ENCODE results near the gene SNAPC4.
"Not testable (repeated sequence)": the region's sequence is repeated elsewhere in the genome, so short reads cannot be mapped to it uniquely, and the experiment has no call there.

Gene SNAPC4

DNA sequence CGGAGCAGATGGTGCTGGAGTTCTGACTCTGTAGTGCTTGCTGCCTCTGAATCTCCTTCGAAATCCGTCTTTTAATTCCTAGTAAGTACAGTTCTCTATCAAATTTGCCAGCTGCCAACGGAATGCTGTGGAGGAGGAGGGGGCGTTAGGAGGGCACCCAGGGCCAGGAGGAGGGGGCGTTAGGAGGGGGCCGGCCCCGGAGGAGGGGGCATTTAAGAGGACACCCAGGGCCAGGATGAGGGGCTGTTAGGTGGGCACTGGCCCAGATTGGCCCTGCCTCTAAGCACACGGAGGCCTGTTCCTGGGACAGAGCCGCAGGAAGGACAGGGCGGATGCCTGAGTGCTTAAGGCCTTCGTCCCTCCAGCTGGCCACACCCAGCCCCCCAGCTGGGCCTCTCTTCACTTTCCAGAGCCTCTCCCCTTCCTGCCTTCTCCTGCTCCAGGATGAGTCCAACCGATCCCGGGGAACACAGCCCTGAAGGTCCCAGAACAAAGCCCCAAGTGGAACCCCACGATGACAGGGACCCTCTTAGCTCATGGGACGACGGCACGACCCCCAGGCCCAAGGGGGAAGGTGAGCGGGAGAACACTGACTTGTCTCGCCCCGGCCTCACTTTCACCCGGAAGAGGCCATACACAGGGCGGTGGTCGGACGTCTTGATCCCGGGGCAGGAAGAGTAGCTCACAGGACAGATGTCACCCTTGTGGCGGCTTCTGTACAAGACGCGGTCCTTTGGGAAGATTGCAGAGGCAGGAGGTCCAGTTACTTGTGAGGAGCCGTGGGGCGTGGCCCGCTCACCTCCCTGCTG is 29.9 kb upstream of the SNAPC4 start:
- Histone ChIP-seq H3K9me3 (ENCODE audit: control insufficient read depth, low read length) (no peaks in the 10 kb centered on the region), H3K4me3 (ENCODE audit: low read length) (no peak overlapping the region), H3K27me3 (ENCODE audit: control insufficient read depth, insufficient read depth, low read length) (no peaks in the 10 kb centered on the region), H3K4me1 (ENCODE audit: control insufficient read depth, insufficient read depth, low read length) (no peaks in the 10 kb centered on the region), H3K9ac (ENCODE audit: low read length) (no peak overlapping the region), H3K36me3 (ENCODE audit: control insufficient read depth, insufficient read depth, low read length) (no peaks in the 10 kb centered on the region)

DNA sequence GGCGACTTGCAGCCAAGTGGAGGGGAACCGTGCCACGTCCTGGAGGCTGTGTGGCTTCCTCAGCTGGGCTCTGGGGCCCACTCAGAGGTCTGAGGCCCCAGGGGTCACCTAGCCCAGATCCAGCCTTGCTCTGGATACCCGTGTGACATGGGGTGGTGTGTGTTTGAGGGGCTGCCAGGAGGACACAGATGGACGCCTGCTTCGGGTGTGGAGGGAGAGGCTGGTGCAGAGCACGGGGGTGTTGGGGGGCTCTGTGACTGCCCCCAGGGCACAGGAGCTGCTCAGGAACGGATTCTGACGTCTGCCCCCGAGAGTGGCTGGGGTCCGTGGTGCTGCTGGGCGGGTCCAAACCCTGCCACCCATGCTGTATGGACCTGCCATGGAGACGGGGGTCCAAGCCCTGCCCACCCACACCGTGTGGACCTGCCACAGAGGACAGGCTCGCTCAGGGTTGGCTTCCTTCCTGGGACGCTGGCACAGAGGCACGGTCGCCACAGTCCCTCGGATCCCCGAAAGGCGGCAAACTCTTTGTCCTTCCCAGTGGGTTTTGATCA is 29.2 kb upstream of the SNAPC4 start:
- Histone ChIP-seq H3K9ac (ENCODE audit: low read length) (no peak overlapping the region), H3K36me3 (ENCODE audit: control insufficient read depth, insufficient read depth, low read length) (no peaks in the 10 kb centered on the region), H3K4me3 (ENCODE audit: low read length) (no peak overlapping the region), H3K4me1 (ENCODE audit: control insufficient read depth, insufficient read depth, low read length) (no peaks in the 10 kb centered on the region), H3K9me3 (ENCODE audit: control insufficient read depth, low read length) (no peaks in the 10 kb centered on the region), H3K27me3 (ENCODE audit: control insufficient read depth, insufficient read depth, low read length) (no peaks in the 10 kb centered on the region)

DNA sequence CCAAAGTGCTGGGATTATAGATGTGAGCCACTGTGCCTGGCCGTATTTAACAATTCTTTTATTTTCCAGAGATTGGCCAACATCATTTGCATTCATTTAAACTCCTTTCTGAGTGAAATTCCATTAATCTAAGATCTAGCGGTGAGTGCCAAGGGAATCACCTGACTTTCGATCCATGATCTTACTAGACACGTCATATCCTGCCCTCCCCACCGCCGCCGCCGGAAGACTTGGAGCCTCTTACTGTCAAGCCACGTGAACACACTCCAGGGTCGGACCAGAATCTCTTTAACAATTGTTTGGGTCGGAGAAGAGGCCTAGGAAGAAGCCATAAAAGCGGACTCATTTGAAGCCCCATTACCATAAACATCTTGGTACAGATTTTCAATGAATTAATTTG is 26.8 kb upstream of the SNAPC4 start:
- H3K27me3 ChIP-seq (ENCODE audit: control insufficient read depth, insufficient read depth, low read length): no peaks in the 10 kb centered on the region
- no peaks in the 10 kb centered on the region for H3K4me1 ChIP-seq (ENCODE audit: control insufficient read depth, insufficient read depth, low read length)
- H3K9me3 ChIP-seq (ENCODE audit: control insufficient read depth, low read length): no peaks in the 10 kb centered on the region
- no peak overlapping the region for H3K4me3 ChIP-seq (ENCODE audit: low read length)
- no peak overlapping the region for H3K9ac ChIP-seq (ENCODE audit: low read length)
- H3K36me3 ChIP-seq (ENCODE audit: control insufficient read depth, insufficient read depth, low read length): no peaks in the 10 kb centered on the region

DNA sequence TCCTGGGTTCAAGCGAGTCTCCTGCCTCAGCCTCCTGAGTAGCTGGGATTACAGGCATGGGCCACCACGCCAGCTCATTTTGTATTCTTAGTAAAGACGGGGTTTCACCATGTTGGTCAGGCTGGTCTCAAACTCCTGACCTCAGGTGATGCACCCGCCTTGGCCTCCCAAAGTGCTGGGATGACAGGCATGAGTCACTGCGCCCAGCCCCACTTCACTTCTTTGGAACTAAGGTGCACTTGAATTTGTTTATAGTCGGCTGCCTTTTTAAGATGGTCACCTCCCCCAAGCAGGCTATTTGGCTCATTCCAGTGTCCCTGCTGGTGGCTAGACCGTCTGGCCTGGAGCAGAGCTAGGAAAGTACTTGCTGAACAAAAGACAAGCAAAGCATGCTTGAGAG is 25.4 kb upstream of the SNAPC4 start:
- H3K27me3 ChIP-seq (ENCODE audit: control insufficient read depth, insufficient read depth, low read length); H3K36me3 ChIP-seq (ENCODE audit: control insufficient read depth, insufficient read depth, low read length); H3K9me3 ChIP-seq (ENCODE audit: control insufficient read depth, low read length); H3K4me1 ChIP-seq (ENCODE audit: control insufficient read depth, insufficient read depth, low read length); H3K9ac ChIP-seq (ENCODE audit: low read length); H3K4me3 ChIP-seq (ENCODE audit: low read length): not testable (repeated sequence)

DNA sequence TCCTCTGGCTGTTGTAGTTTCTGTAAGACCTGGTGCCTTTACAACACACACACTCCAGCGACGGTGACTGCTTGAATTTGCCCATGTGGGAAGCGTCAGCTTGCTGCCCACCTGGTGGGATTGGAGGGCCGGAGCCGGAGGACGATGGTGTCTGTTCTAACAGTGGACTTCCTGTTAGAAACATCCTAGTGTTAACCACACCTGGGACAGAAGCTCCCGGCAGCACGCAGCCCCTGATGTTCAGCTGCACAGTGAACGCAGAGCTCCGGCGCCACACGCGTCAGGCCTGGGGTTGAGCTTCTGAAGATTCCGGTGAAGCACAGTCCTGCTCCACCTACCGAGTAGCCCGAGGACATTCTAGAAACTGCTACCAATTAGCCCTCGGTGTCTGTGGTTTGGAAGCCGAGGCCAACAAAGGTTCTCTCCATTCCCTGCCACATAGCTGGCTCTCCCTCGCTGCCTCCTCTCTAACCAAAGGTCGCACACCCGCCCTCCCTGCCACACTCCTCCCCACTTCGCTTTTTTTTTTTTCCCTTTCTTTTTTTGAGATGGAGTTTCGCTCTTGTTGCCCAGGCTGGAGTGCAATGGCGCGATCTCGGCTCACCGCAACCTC is 24.9 kb upstream of the SNAPC4 start:
- no peak overlapping the region for H3K9ac ChIP-seq (ENCODE audit: low read length)
- no peak overlapping the region for H3K4me3 ChIP-seq (ENCODE audit: low read length)
- H3K9me3 ChIP-seq (ENCODE audit: control insufficient read depth, low read length): no peaks in the 10 kb centered on the region
- no peaks in the 10 kb centered on the region for H3K27me3 ChIP-seq (ENCODE audit: control insufficient read depth, insufficient read depth, low read length)
- H3K4me1 ChIP-seq (ENCODE audit: control insufficient read depth, insufficient read depth, low read length): no peaks in the 10 kb centered on the region
- H3K36me3 ChIP-seq (ENCODE audit: control insufficient read depth, insufficient read depth, low read length): no peaks in the 10 kb centered on the region

DNA sequence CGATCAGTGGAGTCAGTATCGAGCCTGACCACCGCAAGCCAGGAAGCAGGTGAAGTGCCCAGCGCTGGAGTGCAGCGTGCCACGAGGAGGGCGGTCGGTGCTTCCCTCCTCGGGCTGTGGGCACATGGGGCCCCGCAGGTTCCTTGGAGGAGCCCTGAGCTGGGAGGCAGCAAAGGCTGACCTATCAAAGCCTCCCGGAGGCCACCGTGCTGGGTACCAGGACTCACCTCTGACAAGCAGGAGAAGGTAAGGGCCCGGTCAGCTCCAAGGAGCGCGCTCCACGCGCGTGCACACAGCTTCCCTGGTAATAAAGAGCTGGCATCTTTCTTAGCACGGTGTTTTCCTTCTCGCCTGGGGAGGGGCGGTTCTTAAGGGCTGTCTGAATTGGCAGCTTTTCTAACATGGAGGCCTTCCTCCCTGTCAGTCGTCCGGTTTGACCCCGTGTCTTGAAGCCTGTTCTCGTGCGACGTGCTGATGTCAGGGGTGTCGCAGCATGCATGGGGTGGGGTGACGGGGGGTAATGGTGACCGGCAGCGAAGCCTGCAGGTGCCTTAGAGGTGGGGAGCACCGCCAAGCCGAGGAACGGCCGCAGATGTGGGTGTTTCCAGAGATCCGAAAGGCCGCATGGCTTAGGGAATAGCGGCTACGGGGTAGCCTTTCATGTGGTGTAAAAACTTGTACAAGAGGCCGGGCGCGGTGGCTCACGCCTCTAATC is 23.6 kb upstream of the SNAPC4 start:
- Histone ChIP-seq H3K4me1 (ENCODE audit: control insufficient read depth, insufficient read depth, low read length) (no peaks in the 10 kb centered on the region), H3K27me3 (ENCODE audit: control insufficient read depth, insufficient read depth, low read length) (no peaks in the 10 kb centered on the region), H3K9ac (ENCODE audit: low read length) (no peak overlapping the region), H3K9me3 (ENCODE audit: control insufficient read depth, low read length) (no peaks in the 10 kb centered on the region), H3K36me3 (ENCODE audit: control insufficient read depth, insufficient read depth, low read length) (peaks cover under 1% of the 10 kb centered on the region), H3K4me3 (ENCODE audit: low read length) (no peak overlapping the region)

DNA sequence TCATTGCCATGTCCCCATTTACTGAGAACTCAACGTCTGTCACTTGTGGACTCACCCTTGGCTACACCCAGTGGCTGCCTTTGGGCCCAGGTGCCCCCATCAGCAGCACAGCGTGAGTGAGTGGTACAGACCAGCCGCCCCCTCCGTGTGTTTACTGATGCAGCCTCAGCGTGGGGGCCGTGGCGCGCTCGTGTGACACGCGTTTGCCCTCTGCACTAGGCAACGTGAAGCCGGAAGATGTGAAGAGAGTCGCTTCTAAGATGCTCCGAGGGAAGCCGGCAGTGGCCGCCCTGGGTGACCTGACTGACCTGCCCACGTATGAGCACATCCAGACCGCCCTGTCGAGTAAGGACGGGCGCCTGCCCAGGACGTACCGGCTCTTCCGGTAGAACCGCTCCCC is 22.9 kb upstream of the SNAPC4 start:
- Histone ChIP-seq H3K9ac (ENCODE audit: low read length) (no peak overlapping the region), H3K9me3 (ENCODE audit: control insufficient read depth, low read length) (no peaks in the 10 kb centered on the region), H3K36me3 (ENCODE audit: control insufficient read depth, insufficient read depth, low read length) (peaks cover 8% of the 10 kb centered on the region), H3K4me3 (ENCODE audit: low read length) (no peak overlapping the region), H3K4me1 (ENCODE audit: control insufficient read depth, insufficient read depth, low read length) (no peaks in the 10 kb centered on the region), H3K27me3 (ENCODE audit: control insufficient read depth, insufficient read depth, low read length) (no peaks in the 10 kb centered on the region)

DNA sequence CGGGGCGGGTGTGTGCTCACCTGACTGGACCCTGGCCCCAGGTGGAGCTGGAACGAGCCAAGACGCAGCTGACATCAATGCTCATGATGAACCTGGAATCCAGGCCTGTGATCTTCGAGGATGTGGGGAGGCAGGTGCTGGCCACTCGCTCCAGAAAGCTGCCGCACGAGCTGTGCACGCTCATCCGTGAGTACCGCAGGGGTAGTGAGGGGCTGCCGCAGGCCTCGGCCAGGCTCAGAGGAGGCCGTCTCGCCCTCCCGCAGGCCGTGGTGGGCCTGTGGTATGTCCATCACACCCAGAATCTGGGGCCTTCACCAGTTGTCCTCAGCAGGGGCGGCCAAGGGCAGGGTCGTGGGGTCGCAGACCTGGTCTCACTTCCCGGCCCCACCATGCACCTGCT is 21.8 kb upstream of the SNAPC4 start:
- H3K9ac ChIP-seq (ENCODE audit: low read length): no peak overlapping the region

DNA sequence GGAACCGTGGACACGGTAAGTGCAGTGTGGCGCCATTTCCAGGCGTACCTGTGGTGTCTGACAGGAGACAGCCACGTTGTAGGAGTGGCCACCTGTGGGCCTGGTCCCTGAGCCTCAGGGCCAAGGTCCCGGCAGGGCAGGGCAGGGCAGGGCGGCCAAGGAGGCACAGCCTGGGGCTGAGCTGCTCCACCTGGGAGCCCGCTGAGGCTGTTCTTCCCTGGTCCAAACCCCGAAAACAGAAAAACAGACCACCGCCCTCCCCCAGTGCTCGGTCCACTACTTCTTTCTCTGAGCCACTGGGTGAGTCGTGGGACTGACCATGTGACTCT is 19.1 kb upstream of the SNAPC4 start:
- peaks cover 15% of the 10 kb centered on the region for H3K36me3 ChIP-seq (ENCODE audit: control insufficient read depth, insufficient read depth, low read length)
- no peaks in the 10 kb centered on the region for H3K9me3 ChIP-seq (ENCODE audit: control insufficient read depth, low read length)
- H3K27me3 ChIP-seq (ENCODE audit: control insufficient read depth, insufficient read depth, low read length): no peaks in the 10 kb centered on the region
- no peak overlapping the region for H3K4me3 ChIP-seq (ENCODE audit: low read length)
- no peaks in the 10 kb centered on the region for H3K4me1 ChIP-seq (ENCODE audit: control insufficient read depth, insufficient read depth, low read length)
- no peak overlapping the region for H3K9ac ChIP-seq (ENCODE audit: low read length)

More for the DNA sequence above, 21.8 kb upstream of the SNAPC4 start:
- H3K4me1 ChIP-seq (ENCODE audit: control insufficient read depth, insufficient read depth, low read length): no peaks in the 10 kb centered on the region
- peaks cover 9% of the 10 kb centered on the region for H3K36me3 ChIP-seq (ENCODE audit: control insufficient read depth, insufficient read depth, low read length)
- no peaks in the 10 kb centered on the region for H3K27me3 ChIP-seq (ENCODE audit: control insufficient read depth, insufficient read depth, low read length)
- H3K9me3 ChIP-seq (ENCODE audit: control insufficient read depth, low read length): no peaks in the 10 kb centered on the region
- no peak overlapping the region for H3K4me3 ChIP-seq (ENCODE audit: low read length)

DNA sequence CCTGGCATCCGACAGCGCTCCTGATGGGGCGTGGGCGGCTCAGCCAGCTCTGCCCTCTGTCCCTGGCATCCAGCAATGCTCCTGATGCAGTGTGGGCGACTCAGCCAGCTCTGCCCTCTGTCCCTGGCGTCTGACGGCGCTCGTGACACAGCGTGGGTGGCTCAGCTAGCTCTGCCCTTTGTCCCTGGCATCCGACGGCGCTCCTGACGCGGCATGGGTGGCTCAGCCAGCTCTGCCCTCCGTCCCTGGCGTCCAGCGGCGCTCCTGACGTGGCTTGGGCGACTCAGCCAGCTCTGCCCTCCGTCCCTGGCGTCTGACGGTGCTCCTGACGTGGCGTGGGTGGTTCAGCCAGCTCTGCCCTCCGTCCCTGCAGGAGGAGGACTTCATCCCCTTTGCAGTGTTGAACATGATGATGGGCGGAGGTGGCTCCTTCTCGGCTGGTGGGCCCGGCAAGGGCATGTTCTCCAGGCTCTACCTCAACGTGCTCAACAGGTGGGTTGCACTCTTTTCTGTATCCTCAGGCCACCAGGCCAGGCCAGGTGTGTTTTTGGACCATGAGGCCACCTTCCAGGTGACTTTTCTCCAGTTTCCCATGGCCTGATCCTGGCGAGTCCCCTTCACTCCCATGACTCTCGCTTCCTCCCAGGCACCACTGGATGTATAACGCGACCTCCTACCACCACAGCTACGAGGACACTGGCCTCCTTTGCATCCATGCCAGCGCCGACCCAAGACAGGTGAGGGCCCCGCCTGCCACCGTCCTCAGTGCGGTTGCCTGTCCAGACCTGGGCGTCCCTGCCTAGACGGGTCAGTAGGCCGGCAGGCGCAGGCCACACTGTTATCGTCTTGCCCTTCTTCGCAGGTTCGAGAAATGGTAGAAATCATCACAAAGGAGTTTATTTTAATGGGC is 18.5 kb upstream of the SNAPC4 start:
- H3K9ac ChIP-seq (ENCODE audit: low read length): no peak overlapping the region

DNA sequence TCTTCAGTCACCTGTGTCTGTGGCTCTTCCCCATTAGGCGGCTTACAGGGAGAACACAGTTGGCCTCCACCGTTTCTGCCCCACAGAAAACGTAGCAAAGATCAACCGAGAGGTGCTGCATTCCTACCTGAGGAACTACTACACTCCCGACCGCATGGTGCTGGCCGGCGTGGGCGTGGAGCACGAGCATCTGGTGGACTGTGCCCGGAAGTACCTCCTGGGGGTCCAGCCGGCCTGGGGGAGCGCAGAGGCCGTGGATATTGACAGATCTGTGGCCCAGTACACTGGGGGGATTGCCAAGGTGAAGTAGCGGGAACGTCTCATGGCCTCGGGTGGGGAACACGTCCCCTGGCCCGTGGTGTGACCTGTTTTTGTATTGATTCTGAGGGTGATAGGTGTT is 16.9 kb upstream of the SNAPC4 start:
- Histone ChIP-seq H3K4me3 (ENCODE audit: low read length) (no peak overlapping the region), H3K9ac (ENCODE audit: low read length) (no peak overlapping the region), H3K9me3 (ENCODE audit: control insufficient read depth, low read length) (no peaks in the 10 kb centered on the region), H3K27me3 (ENCODE audit: control insufficient read depth, insufficient read depth, low read length) (no peaks in the 10 kb centered on the region), H3K36me3 (ENCODE audit: control insufficient read depth, insufficient read depth, low read length) (peaks cover 26% of the 10 kb centered on the region), H3K4me1 (ENCODE audit: control insufficient read depth, insufficient read depth, low read length) (peaks cover 2% of the 10 kb centered on the region)

More for the DNA sequence above, 18.5 kb upstream of the SNAPC4 start:
- Histone ChIP-seq H3K36me3 (ENCODE audit: control insufficient read depth, insufficient read depth, low read length) (peaks cover 18% of the 10 kb centered on the region), H3K4me1 (ENCODE audit: control insufficient read depth, insufficient read depth, low read length) (no peaks in the 10 kb centered on the region), H3K4me3 (ENCODE audit: low read length) (no peak overlapping the region), H3K9me3 (ENCODE audit: control insufficient read depth, low read length) (no peaks in the 10 kb centered on the region), H3K27me3 (ENCODE audit: control insufficient read depth, insufficient read depth, low read length) (no peaks in the 10 kb centered on the region)

Measured in mucosa of stomach (tissue), 1 donor.